ENCODE results near the gene SBNO2. TPM values are rescaled to one million over a fixed set of nuclear protein-coding genes. Genes with fewer than 3 reads are reported as not detected.
"Not testable (repeated sequence)": the region's sequence is repeated elsewhere in the genome, so short reads cannot be mapped to it uniquely, and the experiment has no call there.

The SBNO2 gene
- total RNA-seq, 1 experiment from 2014 or later: 46.3 TPM

- Histone ChIP-seq H3K4ac (ENCODE audit: low read depth, low read length) (no peak within 1 kb of the TSS), H3K27me3 (ENCODE audit: insufficient read depth, low read length) (no peaks in the 10 kb centered on the region), H3K23ac (ENCODE audit: insufficient read length, low read depth, low read length) (no peak within 1 kb of the TSS), H3K9ac (ENCODE audit: extremely low read depth, insufficient read length, low read length) (peak within 1 kb of the TSS; percentile 76), H3K14ac (ENCODE audit: insufficient read depth, low read length) (no peak within 1 kb of the TSS), H4K91ac (ENCODE audit: insufficient read length, low read depth, low read length) (no peak within 1 kb of the TSS), H3K23me2 (ENCODE audit: insufficient read length, low read depth, low read length, poor library complexity, severe bottlenecking) (peaks cover 14% of the 10 kb centered on the region), H2AFZ (ENCODE audit: low read length) (no peak within 1 kb of the TSS), H3K27ac (ENCODE audit: insufficient read length, low read depth, low read length) (no peak within 1 kb of the TSS), H3K79me2 (ENCODE audit: insufficient read depth, low read length) (peaks cover 27% of the 10 kb centered on the region; the same call in 1 of the 2 replicates), H3T11ph (ENCODE audit: low read length) (no peak within 1 kb of the TSS), H4K20me1 (ENCODE audit: control insufficient read depth, insufficient read depth, insufficient read length) (peaks cover 4% of the 10 kb centered on the region), H4K5ac (ENCODE audit: insufficient read length, low read depth, low read length) (no peak within 1 kb of the TSS), H3K9me3 (ENCODE audit: control insufficient read depth, low read depth, low read length) (no peaks in the 10 kb centered on the region), H4K8ac (replicated peaks; ENCODE audit: insufficient read length, low read depth, low read length) (no peak within 1 kb of the TSS), H2BK20ac (ENCODE audit: low read depth, low read length, poor library complexity, severe bottlenecking) (no peak within 1 kb of the TSS), H3K4me2 (ENCODE audit: insufficient read depth, insufficient read length, low read length) (peak within 1 kb of the TSS; percentile 99), H2BK12ac (ENCODE audit: insufficient read length, low read depth, low read length) (no peak within 1 kb of the TSS), H3K56ac (ENCODE audit: insufficient read length, low read depth, low read length) (no peak within 1 kb of the TSS), H2BK5ac (ENCODE audit: insufficient read length, low read length) (no peak within 1 kb of the TSS), H2BK120ac (ENCODE audit: low read depth, low read length, poor library complexity, severe bottlenecking) (no peak within 1 kb of the TSS), H3K4me1 (ENCODE audit: insufficient read depth, low read length) (no peaks in the 10 kb centered on the region), H2BK15ac (ENCODE audit: low read depth, low read length) (no peak within 1 kb of the TSS), H3K79me1 (ENCODE audit: insufficient read depth, low read depth, low read length, poor library complexity, severe bottlenecking) (peaks cover 9% of the 10 kb centered on the region), H2AK5ac (ENCODE audit: insufficient read length, low read length) (no peak within 1 kb of the TSS), H3K18ac (ENCODE audit: insufficient read length, low read depth, low read length) (no peak within 1 kb of the TSS)
- peaks cover 5 to 20% (median 16%) of the 10 kb centered on the region in 3 experiments for H3K36me3 Mint-ChIP-seq (ENCODE audit: insufficient read depth in 1 of 3, low read depth in 3 of 3)
- H3K27me3 Mint-ChIP-seq (ENCODE audit: low read depth): no peaks in the 10 kb centered on the region
- no CpG with 5 or more reads among the region's 114 CpGs for WGBS (ENCODE audit: extremely low coverage, insufficient read length, low lambda C conversion rate)
- DNase-seq: peak; percentile 99
- no peaks in the 10 kb centered on the region for H3K9me3 Mint-ChIP-seq
- peaks cover 15 to 20% of the 10 kb centered on the region in 2 experiments for H3K4me1 Mint-ChIP-seq
- H3K4me3 Mint-ChIP-seq: peak within 1 kb of the TSS; percentile 87 to 88
- peak within 1 kb of the TSS in 1 of 3 experiments; percentile 73; a peak in 1 of 7 replicates for H3K27ac Mint-ChIP-seq
- no peak for TF ChIP-seq CTCF (conservative IDR thresholded peaks at IDR 0.05)
These were observed 31.3 kb upstream of the SBNO2 start, which contains the start of gene STK11 for GRCh38 chr19:1205114-1206099. Gene STK11, plus strand, starts transcription at chr19:1205778. Its CDS starts 1,136 bp downstream, at chr19:1206914.

GRCh38 chr19:1200614-1201013 is 26.5 kb upstream of the SBNO2 start:
- H3K4me2 ChIP-seq (ENCODE audit: insufficient read depth, insufficient read length, low read length); H3K23ac ChIP-seq (ENCODE audit: insufficient read length, low read depth, low read length); H3K18ac ChIP-seq (ENCODE audit: insufficient read length, low read depth, low read length); H3K9me3 Mint-ChIP-seq; H4K20me1 ChIP-seq (ENCODE audit: control insufficient read depth, insufficient read depth, insufficient read length); H3K9me3 ChIP-seq (ENCODE audit: control insufficient read depth, low read depth, low read length); H3K14ac ChIP-seq (ENCODE audit: insufficient read depth, low read length); H2BK15ac ChIP-seq (ENCODE audit: low read depth, low read length); H4K8ac ChIP-seq (replicated peaks; ENCODE audit: insufficient read length, low read depth, low read length); H3K23me2 ChIP-seq (ENCODE audit: insufficient read length, low read depth, low read length, poor library complexity, severe bottlenecking); H3K56ac ChIP-seq (ENCODE audit: insufficient read length, low read depth, low read length); DNase-seq; H3K79me1 ChIP-seq (ENCODE audit: insufficient read depth, low read depth, low read length, poor library complexity, severe bottlenecking); H2AFZ ChIP-seq (ENCODE audit: low read length); H3T11ph ChIP-seq (ENCODE audit: low read length); H3K27me3 Mint-ChIP-seq (ENCODE audit: low read depth); H4K5ac ChIP-seq (ENCODE audit: insufficient read length, low read depth, low read length); H2BK120ac ChIP-seq (ENCODE audit: low read depth, low read length, poor library complexity, severe bottlenecking); H2BK20ac ChIP-seq (ENCODE audit: low read depth, low read length, poor library complexity, severe bottlenecking); H3K27me3 ChIP-seq (ENCODE audit: insufficient read depth, low read length); H3K36me3 Mint-ChIP-seq (ENCODE audit: insufficient read depth in 1 of 3, low read depth in 3 of 3); H3K4ac ChIP-seq (ENCODE audit: low read depth, low read length); H3K4me3 Mint-ChIP-seq; H4K91ac ChIP-seq (ENCODE audit: insufficient read length, low read depth, low read length); H3K79me2 ChIP-seq (ENCODE audit: insufficient read depth, low read length); H3K4me1 ChIP-seq (ENCODE audit: insufficient read depth, low read length); H2BK5ac ChIP-seq (ENCODE audit: insufficient read length, low read length); H3K4me1 Mint-ChIP-seq; H2BK12ac ChIP-seq (ENCODE audit: insufficient read length, low read depth, low read length); H3K9ac ChIP-seq (ENCODE audit: extremely low read depth, insufficient read length, low read length); H3K27ac ChIP-seq (ENCODE audit: insufficient read length, low read depth, low read length); H2AK5ac ChIP-seq (ENCODE audit: insufficient read length, low read length): not testable (repeated sequence)
- no CpG with 5 or more reads among the region's 4 CpGs for WGBS (ENCODE audit: extremely low coverage, insufficient read length, low lambda C conversion rate)
- peak overlapping the region in 1 of 3 experiments; percentile 65; a peak in 1 of 7 replicates for H3K27ac Mint-ChIP-seq
